ENCODE measurements around the gene DTHD1. TPM values are rescaled to one million over a fixed set of nuclear protein-coding genes. Genes with fewer than 3 reads are reported as not detected.

Gene DTHD1
- total RNA-seq, 1 donor from 2014 or later: 0.10 TPM

- intact Hi-C loops (cut with micrococcal nuclease): no loop called here
- ATAC-seq (no peak), DNase-seq (no peak)
Measured at GRCh38 chr4:36391411-36391810, 110.0 kb downstream of the DTHD1 start.

GRCh38 chr4:36392024-36392423 lies 110.6 kb downstream of the DTHD1 start:
- intact Hi-C loops (cut with micrococcal nuclease): no loop called here
- DNase-seq (no peak), ATAC-seq (no peak)

GRCh38 chr4:36392916-36393315 lies 111.5 kb downstream of the DTHD1 start:
- ATAC-seq (no peak), DNase-seq (no peak)
- intact Hi-C loops (cut with micrococcal nuclease): no loop called here

Other genes starting within 250 kb of the DTHD1 start
- gene ARAP2, start 37.1 kb upstream of the DTHD1 start, total RNA-seq: 2.7 TPM

Data from left ventricle myocardium superior (tissue), 1 donor.